GM19455 (cell line): Measurements from ENCODE around the gene ARMC12.

Experiments used
- ATAC-seq: cut with Tn5 transposase; IDR thresholded peaks from one replicate; pipeline ENCODE4 v1.9.1; 2021; ENCODE audit not compliant: unreplicated experiment

Gene ARMC12

DNA sequence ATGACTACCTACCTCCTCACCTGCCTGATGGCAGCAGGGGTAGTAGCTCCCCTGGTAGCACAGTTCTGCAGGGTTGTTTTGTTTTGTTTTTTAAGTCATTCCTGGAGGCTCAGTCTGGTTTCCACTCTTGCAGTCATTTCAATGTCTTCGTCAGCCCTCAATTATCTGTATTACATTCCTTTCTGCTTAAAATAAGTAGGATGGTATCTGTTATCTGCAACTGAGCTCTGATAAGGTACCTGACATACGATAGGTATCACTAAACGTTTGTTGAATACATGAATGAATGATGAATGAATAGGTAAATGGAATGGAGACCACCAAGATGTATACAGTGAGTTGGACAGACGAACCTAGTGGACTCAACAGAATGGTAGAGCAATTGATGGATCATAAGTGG, 32.4 kb downstream of the ARMC12 start:
- ATAC-seq, result no peak

DNA sequence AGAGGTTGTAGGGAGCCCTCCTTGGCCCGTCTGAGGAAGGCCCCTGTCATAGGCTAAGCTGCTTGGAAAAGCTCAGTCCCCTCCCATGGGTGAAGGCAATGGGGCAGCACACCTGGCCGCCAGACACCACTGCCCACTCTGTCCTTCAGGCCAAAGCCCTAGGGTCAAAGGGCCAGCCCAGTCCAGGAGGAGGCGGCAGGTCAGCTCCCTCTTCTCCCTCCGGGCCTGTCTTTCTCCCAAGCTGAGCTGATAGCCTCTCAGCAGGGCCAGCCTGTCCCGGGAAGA, 34.5 kb downstream of the ARMC12 start:
- no peak for ATAC-seq

DNA sequence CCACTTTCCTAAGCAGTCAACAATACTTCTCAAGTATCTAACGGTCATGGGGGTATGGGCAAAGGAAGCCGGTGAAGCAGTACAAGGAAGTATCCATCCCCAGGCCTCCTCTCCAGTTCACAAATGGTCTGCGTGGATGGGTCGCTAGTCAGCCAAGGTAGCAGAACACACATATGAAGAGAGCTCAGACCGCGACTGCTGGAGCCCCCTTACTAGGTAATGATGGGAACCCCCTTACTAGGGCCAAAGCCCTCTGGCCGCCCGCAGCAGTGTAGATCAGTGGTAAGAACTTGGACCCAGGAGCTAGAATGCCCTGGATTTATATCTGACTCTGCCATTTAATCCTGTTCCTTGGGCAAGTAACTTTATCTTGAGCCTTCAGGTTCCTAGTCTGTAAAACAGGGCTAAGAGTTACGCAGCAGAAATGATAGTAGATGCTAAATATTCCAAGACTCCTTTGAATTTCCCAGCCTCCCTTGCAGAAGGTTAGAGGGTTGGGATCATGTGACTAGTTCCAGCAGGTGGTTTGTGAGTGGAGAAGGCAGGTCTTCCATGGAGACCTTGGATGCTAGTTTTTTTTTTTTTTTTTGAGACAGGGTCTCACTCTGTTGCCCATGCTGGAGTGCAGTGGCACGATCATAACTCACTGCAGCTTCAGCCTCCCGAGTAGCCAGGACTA, 37.4 kb downstream of the ARMC12 start:
- no peak for ATAC-seq

DNA sequence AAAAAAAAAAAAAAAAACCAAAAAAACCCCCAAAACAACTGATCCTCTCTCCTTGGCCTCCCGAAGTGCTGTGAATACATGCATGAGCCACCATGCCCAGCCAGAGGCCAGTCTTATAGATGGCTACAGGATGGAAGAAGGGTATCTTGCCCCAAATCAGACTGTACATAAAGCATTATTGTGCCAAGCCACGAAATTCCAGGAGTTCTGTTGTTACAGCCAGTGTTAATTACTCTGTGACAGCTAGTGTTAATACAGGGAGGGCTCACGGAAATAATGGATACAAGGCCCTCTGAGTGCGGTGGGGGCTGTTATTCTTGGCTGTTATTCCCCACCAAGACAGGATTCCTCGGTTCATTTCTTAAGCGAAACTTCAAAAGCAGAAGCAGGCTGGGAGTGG, 38.2 kb downstream of the ARMC12 start:
- ATAC-seq, result no peak

DNA sequence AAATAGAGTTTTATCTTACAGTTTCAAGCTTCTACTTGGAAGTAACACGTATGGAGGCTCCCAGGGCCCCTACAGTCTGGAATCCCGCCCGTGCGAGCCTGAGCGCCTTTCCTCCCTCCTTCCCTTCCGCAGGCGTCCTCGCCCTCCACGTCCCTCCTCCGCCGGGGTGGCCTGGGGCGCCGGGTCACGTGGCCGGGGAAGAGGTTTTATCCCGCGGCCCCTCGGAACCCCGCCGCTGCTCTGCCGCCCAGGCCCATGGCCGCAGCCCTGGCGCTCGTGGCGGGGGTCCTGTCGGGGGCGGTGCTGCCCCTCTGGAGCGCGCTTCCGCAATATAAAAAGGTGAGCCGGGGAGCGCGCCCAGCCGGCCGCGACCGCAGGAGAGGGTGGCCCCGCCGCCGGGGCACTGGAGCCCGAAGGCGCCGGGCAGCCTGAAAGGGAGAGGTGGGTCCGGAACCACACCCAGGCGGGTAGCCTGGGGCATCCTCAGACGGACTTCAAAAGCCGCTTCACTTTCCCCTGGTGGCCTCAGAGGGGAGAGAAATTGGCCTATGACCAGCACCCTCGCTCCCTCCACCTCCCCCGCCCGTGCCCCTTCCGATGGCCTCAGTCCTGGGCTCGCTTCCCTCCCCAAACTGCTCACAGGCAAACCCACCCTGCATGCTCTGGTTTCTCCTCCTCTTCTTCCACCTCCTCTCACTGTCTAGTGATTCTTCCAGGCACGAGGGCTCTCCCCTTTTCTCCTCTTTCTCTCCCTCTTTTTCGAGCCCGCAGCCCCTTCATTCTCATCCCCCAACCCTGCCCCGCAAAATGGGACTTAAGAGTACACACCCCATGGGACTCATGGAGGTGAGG, 39.8 kb downstream of the ARMC12 start, which contains the start of gene CLPSL2:
Gene CLPSL2 (plus strand): TSS at position 235 of the 852 bp plus-strand sequence. CDS start 21 bp downstream, at position 256.
- ATAC-seq, result no peak

DNA sequence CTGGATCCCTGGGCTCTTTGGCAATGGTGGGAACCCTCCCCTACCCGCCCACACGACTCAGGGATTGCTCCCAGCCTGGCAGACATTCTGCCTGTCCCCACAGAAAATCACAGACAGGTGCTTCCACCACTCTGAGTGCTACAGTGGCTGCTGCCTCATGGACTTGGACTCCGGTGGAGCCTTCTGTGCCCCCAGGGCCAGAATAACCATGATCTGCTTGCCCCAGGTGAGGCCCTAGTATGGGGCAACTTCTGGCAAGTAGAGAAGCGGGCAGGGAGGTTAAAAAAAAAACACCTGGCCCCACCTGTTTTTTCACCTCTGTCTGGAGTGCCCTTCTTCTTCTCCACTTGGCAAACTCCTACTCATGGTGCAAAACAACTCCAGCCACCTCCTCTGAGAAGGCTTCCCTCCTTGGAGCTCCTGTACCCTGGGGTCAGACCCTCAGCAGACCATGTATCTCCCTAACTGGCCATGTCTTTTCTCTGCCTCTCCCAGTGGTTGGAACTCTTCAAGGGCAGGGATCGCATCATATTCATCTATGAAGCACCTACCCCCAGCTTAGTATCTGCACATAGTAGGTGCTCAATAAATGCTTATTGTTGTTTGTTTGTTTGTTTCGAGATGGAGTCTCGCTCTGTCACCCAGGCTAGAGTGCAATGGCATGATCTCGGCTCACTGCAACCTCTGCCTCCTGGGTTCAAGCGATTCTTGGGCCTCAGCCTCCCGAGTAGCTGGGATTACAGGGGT, 40.7 kb downstream of the ARMC12 start:
- ATAC-seq, result no peak

DNA sequence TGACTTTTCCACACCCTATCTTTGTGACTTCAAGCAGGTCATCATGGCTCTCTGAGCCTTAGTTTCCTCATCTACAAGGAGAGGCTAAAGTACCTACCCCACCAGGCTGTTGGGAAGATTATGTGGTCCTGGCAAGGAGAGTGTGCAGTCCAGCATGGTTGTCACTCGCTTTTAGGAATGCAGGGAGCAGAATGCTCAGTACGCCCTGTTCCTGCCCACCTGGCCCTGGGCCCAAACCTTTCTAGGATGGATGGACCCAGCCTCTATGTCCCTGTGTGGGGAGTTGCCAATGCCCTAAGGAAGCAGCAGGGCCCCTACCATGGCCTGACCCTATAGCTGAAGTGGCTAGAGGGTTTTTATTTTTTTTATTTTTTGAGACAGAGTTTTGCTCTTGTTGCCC, 41.6 kb downstream of the ARMC12 start:
- ATAC-seq, result no peak

DNA sequence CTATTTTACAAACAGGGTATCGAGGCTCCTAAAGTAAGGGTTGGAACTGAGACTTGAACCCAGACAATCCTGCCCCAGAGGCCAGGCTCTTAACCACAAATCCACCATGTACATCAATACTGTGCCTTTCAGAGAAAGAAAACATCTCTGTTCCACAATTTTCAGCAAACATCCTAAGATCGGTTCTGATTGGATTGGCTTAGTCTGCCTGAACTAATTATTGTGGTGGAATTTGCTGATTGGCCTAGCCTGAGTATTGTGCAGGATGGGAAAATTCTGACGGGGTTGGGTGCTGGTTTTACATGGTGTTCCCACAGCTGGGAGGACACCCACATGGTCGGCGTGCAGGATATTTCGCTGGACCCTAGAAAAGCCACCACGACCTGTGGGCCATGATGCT, 43.9 kb downstream of the ARMC12 start, which contains the start of gene CLPSL1:
Gene CLPSL1 (plus strand): TSS at position 301 of the 400 bp plus-strand sequence. CDS start 92 bp downstream, at position 393.
- ATAC-seq, result no peak

DNA sequence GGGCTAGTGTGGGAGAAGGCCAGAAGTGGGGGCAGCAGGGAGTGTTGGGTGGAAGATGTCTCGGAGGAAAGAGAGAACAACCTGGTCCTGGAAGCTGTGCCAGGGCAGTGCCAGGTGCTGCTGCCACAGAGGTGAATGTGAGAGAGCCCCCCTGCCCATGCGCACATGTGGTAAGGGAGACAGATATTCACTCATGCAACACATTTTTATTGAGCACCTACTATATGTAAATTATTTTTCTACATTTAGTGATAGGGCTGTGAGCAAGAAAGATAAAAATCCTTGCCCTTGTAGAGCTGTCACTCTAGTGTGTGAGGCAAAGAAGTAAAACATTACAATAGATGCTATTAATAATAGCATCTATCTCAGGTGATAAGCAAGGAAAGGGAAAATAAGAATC, 44.5 kb downstream of the ARMC12 start:
- ATAC-seq, result no peak

DNA sequence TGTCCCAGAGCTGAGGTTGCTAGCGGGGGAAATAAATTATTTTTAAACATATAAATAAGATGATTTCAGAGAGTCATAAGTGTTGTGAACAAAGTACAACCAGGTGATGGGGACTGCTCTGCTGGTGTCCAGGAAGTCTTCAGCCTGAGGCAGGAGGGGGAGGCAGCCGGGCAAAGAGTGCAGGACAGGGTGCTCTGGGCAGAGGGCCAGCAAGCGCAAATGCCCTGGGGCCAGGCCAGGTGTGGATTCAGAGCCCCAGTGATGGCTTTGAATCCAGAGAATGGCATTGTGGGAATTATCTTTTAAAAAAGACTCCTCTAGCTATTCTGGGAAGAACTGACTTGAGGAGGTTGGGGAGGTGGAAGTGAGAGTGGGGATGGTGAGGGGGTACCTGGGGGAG, 45.6 kb downstream of the ARMC12 start:
- ATAC-seq, result no peak

DNA sequence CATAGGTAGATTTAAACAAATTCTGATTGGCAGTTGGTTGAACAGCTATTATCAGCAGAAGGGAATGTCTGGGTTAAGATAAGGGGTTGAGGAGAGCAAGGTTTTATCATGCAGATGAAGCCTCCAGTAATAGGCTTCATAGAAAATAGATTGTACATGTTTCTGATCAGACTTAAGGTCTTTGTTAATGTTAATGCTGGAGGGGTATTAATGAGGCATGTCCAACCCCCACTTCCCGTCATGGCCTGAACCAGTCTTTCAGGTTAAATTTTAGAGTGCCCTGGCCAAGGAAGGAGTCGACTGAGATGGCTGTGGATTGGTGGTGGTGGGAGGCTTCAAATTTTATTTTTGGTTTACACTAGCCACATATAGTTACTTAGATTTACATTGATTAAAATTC, 47.4 kb downstream of the ARMC12 start:
- no peak for ATAC-seq

DNA sequence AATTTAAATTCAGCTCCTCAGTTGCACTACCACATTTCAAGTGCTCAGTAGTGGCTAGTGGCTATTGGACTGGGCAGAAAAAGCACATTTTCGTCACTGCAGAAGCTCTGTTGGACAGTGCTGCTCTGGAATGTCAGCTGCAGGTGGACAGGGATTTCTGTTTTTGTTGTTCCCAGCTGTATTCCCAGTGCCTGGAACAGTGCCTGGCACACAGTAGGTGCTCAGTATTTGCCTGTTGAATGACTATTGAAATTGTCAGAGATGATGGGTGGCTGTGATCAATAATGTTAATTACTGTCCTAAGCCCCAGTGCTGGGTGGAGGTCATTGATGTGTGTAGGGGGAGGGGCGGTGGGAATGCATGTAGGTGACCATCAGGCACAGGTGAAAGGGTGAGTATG, 49.4 kb downstream of the ARMC12 start:
- no peak for ATAC-seq

DNA sequence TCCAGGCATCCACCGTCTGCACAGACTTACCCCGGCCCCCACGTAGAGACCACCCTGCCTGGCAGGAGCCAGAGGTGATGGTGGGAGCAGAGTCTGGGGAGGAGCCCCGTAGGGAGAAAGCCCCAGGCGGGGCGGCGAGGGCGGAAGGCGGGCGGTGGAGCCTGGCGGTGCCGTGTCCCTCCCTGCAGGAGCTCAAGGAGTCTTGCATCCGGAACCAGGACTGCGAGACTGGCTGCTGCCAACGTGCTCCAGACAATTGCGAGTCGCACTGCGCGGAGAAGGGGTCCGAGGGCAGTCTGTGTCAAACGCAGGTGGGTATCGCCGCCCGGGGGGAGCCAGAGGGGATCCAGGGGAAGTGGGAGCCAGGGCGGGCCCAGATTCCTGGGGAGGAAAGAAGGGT, 50.0 kb downstream of the ARMC12 start:
- ATAC-seq, result no peak

DNA sequence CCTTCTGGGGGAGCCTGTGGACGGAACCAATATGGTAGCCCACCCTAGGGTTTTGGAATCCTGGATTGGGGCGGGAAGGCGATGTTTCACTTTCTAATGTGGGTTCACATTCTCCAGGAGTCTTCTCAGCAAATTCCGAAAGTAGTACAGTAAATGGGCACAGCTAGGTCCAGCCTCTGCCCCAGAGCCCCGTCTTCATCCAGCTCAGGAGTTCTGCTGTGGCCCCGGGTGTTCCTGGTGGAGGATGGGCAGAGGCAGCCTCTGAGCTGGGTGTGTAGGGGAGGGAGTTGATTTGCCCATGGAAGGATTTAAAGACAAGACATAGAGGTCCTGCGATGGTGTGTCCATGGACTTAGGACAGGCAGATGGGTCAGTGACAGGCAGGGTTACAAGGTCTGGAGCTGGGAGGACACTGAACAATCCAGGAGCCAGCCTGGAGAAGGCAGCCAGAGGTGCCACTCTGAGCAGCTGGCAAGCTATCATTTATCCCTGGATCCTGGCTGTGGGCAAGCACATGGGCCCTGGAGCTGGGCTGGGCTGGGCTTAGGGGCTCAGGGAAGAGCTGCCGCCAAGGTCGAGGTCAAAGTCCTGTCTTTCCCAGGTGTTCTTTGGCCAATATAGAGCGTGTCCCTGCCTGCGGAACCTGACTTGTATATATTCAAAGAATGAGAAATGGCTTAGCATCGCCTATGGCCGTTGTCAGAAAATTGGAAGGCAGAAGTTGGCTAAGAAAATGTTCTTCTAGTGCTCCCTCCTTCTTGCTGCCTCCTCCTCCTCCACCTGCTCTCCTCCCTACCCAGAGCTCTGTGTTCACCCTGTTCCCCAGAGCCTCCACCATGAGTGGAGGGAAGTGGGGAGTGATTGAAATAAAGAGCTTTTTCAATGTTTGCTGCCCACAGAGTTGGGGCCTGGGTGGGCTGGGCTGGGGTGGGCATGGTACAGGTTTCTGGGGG, 50.7 kb downstream of the ARMC12 start:
- no peak for ATAC-seq

DNA sequence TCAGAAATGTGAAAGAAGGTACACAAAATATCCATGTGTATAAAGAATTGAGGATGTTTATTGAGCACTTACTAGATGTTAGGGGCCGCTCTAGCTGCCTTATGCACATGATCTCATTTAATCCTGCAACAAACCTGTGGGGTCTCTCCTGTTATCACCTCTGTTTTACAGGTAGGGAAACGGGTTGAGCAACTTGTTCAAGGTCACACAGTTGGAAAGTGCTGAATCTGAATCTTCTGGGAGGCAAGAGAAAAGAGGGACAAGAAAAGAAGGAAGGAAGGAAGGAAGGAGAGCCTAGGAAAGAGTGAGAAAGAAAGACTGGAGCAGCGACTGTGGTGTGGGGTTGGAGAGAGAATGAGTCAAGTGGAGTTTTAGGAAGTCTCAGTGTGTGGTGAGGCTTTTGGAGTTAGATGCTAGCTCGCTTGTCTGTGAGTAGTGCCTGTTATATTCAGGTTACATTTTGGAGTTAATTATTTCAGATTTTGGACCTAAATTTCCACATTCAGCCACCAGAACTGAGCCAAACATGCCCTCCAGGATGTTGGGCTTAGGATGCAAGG, 51.7 kb downstream of the ARMC12 start:
- no peak for ATAC-seq

DNA sequence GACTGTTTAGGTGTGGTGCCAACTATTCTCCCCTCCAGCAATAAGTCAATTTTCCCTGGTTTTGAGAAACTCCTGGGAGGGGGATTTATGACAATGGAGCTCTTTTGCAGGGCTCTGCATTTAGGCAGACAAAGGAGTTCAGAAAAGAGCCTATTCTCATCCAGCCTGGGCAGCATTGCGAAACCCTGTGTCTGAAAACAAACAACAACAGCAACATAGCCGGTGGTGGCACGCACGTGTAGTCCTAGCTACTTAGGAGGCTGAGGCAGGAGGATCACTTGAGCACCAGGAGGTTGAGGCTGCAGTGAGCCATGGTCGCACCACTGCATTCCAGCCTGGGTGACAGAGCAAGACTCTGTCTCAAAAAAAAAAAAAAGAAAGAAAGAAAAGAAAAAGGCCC, 53.9 kb downstream of the ARMC12 start:
- no peak for ATAC-seq

DNA sequence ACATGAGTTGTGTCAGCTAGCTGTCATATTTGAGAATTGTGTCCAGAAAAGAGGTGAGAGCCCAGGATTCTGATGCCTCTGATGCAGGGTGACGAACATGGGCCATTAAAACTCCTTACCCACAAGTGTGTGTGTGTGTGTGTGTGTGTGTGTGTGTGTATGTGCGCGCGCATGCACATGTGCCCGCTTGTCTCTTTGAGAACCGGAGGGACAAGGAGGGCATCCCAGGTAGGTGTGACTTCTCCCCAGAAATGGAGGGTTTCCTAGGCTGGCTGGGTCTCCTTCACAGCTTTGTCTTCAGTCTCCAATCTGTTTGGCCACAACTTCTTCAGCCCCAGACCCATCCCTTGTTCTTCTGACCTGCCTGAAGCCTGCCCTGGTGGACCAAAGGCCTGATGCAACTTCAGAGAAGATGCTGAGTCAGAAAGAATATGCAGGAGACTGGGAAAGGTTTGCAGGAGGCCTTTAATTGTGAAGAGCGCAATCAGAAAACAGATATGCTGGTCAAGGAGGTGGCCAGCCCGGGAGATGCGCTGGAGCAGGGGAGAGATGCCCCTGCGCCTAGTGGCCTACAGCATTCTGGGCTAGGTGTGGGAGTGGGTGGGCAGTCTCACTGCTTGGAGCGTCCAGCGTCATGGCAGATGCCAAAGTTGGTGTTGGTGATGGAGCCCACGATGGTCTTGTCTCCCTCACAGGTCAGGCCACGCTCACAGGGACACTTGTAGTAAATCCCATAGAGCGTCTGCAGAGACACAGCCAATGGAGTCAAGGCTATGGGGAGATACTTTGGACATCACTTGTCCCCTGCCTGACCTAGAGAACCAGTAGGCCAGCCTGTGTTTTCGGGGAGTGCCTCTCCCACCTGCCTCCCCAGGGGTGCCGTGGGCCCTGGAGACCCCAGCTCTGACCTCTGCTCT, 58.0 kb downstream of the ARMC12 start:
- ATAC-seq, result no peak

DNA sequence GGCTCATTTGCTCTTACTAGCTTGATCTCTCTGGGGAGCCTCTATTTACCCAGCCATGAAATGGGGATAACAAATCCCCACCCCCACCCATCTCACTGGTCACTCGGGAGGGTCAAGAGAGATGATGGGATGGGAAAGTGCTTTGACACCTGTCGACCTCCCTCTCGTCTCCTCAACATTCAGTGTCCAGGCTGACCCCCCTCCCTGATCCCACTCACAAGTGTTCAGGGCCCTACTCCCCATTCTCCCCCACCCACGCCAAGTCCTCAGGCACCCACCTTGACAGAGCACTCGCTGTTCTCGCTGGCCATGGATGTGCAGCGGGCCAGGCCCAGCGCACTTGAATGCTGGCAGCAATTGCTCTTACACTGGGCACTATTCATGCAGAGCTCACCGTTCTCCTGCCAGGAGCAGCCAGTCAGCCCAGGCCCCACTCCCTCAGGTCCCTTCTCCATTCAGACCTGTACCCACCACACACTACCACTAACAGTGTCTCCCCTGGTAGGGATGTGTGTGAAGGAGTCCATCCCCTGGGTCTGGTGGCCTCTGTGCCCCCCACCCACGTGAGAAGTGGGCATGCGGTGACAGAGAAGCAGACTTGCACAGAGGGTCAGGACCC, 58.7 kb downstream of the ARMC12 start:
- no peak for ATAC-seq

DNA sequence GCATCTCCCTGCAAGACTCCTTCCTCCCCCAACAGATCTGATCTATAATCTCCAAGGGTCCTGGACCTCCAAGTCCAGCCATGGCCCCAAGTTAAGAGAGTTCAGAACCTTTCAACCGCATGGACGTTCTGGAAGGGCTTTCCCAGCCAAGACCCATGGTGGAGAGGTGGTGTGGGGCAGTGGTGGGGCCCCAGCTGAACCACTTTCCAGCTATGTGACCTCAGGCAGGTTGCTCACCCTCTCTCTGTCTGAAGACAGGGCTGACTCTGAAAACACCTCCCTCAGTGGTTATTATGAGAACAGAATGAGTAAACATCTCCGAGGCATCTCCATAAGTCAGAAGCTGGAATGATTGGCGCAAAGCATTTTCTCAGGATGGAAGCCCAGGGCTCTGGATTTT, 59.4 kb downstream of the ARMC12 start:
- no peak for ATAC-seq
